B cell (primary cell): ENCODE measurements around the gene BLID. TPM values are rescaled to one million over a fixed set of nuclear protein-coding genes. Genes with fewer than 3 reads are reported as not detected.

Experiments used
- ATAC-seq: fragments of 200-7000 bp; cut with Tn5 transposase; one replicate; pipeline ENCODE4 v1.10.0; 2021; ENCODE audit warnings: low read depth, mild to moderate bottlenecking, moderate number of reproducible peaks, moderate library complexity
- CTCF ChIA-PET: fragments of 350-600 bp; sonication (Branson Sonifier 250); formaldehyde crosslinking; loops from one replicate; lab custom pipeline; 2021; ENCODE audit warnings: antibody characterized with exemption, inconsistent platforms; lab: Charles Lee
- POLR2A ChIA-PET: fragments of 350-600 bp; sonication (Branson Sonifier 250); formaldehyde crosslinking; loops from one replicate; lab custom pipeline; 2021; ENCODE audit warnings: antibody characterized with exemption; lab: Charles Lee
- DNase-seq: peaks from one replicate; pipeline ENCODE4 v3.0.0; 2013
- H2AFZ ChIP-seq: 2 replicates; pipeline ENCODE4 v1.6.1; 2012; ENCODE audit warnings: mild to moderate bottlenecking, low read depth, low read length; ENCODE audit not compliant: insufficient read depth, poor library complexity, severe bottlenecking
- H3K27ac ChIP-seq, 2 donors: 1 replicate in 1 of 2; 2 replicates in 1 of 2; pipeline ENCODE4 v1.5.1; 2012 to 2013; ENCODE audit warnings: low read length in 2 of 2, mild to moderate bottlenecking in 2 of 2, moderate library complexity in 1 of 2
- H3K27me3 ChIP-seq, 4 experiments: fragments of 200-600 bp in 1 of 4; sonication (generic) in 1 of 4; replicated peaks in 1 of 4; 1 replicate in 2 of 4; 2 replicates in 2 of 4; pipeline versions ENCODE4 v1.6.1 to v1.7.0; 2013 to 2016; ENCODE audit warnings: low read length in 3 of 4, mild to moderate bottlenecking in 2 of 4, mixed read lengths in 1 of 4, moderate library complexity in 1 of 4; ENCODE audit not compliant: insufficient read depth in 4 of 4, control insufficient read depth in 3 of 4; ENCODE audit errors: control extremely low read depth in 1 of 4
- H3K36me3 ChIP-seq, 2 experiments: replicated peaks in 1 of 2; 1 replicate in 1 of 2; 2 replicates in 1 of 2; pipeline versions ENCODE4 v1.6.1 to v1.7.1; 2013; ENCODE audit warnings: low read length in 1 of 2; ENCODE audit not compliant: insufficient read depth in 2 of 2, control insufficient read depth in 1 of 2; ENCODE audit errors: control extremely low read depth in 1 of 2, extremely low read depth in 1 of 2
- H3K4me1 ChIP-seq, 2 donors: fragments of 200-600 bp in 1 of 2; sonication (generic) in 1 of 2; 1 replicate in 1 of 2; 2 replicates in 1 of 2; pipeline versions ENCODE4 v1.5.1 to v1.6.1; 2013 to 2017; ENCODE audit warnings: low read length in 2 of 2; ENCODE audit not compliant: control insufficient read depth in 2 of 2, insufficient read depth in 2 of 2
- H3K4me2 ChIP-seq: replicated peaks from 2 replicates; pipeline ENCODE3; 2012; ENCODE audit warnings: mild to moderate bottlenecking, low read depth, low read length; ENCODE audit not compliant: poor library complexity, severe bottlenecking
- H3K4me3 ChIP-seq, 5 experiments: fragments of 200-600 bp in 1 of 5; sonication (generic) in 1 of 5; 1 replicate in 3 of 5; 2 replicates in 2 of 5; pipeline versions ENCODE4 v1.5.1 to v1.7.0; 2011 to 2016; ENCODE audit warnings: low read length in 4 of 5, mild to moderate bottlenecking in 4 of 5, low read depth in 2 of 5, control low read depth in 1 of 5, moderate library complexity in 1 of 5; ENCODE audit not compliant: insufficient read depth in 1 of 5; ENCODE audit errors: control extremely low read depth in 1 of 5, extremely low read depth in 1 of 5
- H3K79me2 ChIP-seq: fragments of 200-600 bp; sonication (generic); one replicate; pipeline ENCODE4 v1.6.0; 2016; ENCODE audit warnings: low read length; ENCODE audit not compliant: control insufficient read depth, insufficient read depth
- H3K9ac ChIP-seq: fragments of 200-600 bp; sonication (generic); 2 replicates; pipeline ENCODE4 v1.6.1; 2017; ENCODE audit warnings: mild to moderate bottlenecking, low read length, moderate library complexity
- H3K9me3 ChIP-seq, 3 donors: one replicate each; pipeline versions ENCODE4 v1.6.1 to v1.7.1; 2013; ENCODE audit warnings: low read length in 2 of 3; ENCODE audit not compliant: control insufficient read depth in 2 of 3, insufficient read depth in 1 of 3; ENCODE audit errors: control extremely low read depth in 1 of 3
- H4K20me1 ChIP-seq: 2 replicates; pipeline ENCODE4 v1.6.0; 2012; ENCODE audit warnings: mild to moderate bottlenecking, low read length; ENCODE audit not compliant: insufficient read depth, control insufficient read depth, poor library complexity, severe bottlenecking
- H3K27ac Mint-ChIP-seq: one replicate; pipeline ENCODE4 v1.8.0; 2021; ENCODE audit warnings: mixed read lengths
- H3K27me3 Mint-ChIP-seq: one replicate; pipeline ENCODE4 v1.8.0; 2021; ENCODE audit warnings: mixed read lengths
- H3K4me1 Mint-ChIP-seq: one replicate; pipeline ENCODE4 v1.8.0; 2021; ENCODE audit warnings: mixed read lengths
- H3K4me3 Mint-ChIP-seq: one replicate; pipeline ENCODE4 v1.8.0; 2021; ENCODE audit warnings: mixed read lengths
- H3K9me3 Mint-ChIP-seq: one replicate; pipeline ENCODE4 v1.8.0; 2022; ENCODE audit warnings: mixed read lengths; ENCODE audit not compliant: insufficient read depth
- CTCF ChIP-seq: fragments of 200-600 bp; IDR thresholded peaks from one replicate; pipeline ENCODE4 v1.8.0; 2022; ENCODE audit warnings: antibody characterized with exemption, mild to moderate bottlenecking
- EZH2 ChIP-seq: IDR thresholded peaks from 2 replicates; pipeline ENCODE4 v1.6.1; 2012; ENCODE audit warnings: borderline replicate concordance, low read depth, mild to moderate bottlenecking, moderate library complexity, low read length; ENCODE audit not compliant: insufficient read depth, poor library complexity, severe bottlenecking
- WGBS: methylation state at CpG from one replicate; pipeline ENCODE4 v1.1.5; 2013; ENCODE audit warnings: missing lambda C conversion rate; ENCODE audit not compliant: insufficient coverage; 5-methylcytosine and 5-hydroxymethylcytosine counted together
- intact Hi-C: fragments of 100-400 bp; cut with micrococcal nuclease; formaldehyde crosslinking; loops from one replicate; pipeline ENCODE4 v1.10.0; 2022
- polyA plus RNA-seq: library from polyadenylated mRNA; depleted of rRNA; stranded (reverse); fragments of >200 nt; gene quantifications from 2 replicates; pipeline ENCODE4 v1.2.3, GENCODE V29; 2012
- total RNA-seq, 2 donors: library from RNA; stranded (reverse); fragments of 120-200 nt in 1 of 2; gene quantifications; 1 replicate in 1 of 2; 2 replicates in 1 of 2; pipeline versions ENCODE4 v1.2.3 to v1.2.4, GENCODE V29; 2013 to 2022

Gene BLID
- total and polyA plus RNA-seq, 2 donors (not counting 1 experiment from before 2014, with no cell fraction given), result not detected

DNA sequence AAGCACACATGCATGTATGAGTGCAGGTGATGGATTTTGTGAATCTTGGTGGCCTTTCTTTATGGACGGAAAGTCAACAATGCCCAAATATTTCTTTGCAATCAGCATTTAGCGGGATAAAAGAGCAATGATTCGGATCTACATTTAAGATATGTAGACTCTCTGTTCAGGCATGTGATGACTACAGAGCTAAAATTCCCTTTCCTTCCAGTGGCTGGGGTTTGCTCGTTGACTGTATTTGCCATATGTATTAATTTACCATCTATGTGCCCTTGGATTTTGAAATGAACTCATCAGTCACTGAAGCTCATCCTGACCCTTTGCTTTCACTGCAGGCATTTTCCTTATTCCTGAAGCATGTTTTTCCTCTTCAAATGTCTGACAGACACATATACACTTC lies 13.6 kb downstream of the BLID start:
- Histone ChIP-seq H3K79me2 (no peaks in the 10 kb centered on the region), H3K9me3 (peaks cover 0 to 4% (median 0%) of the 10 kb centered on the region in 3 donors), H3K9ac (no peak overlapping the region), H4K20me1 (no peaks in the 10 kb centered on the region), H3K4me1 (peaks cover 4 to 12% of the 10 kb centered on the region in 2 donors), H2AFZ (no peak overlapping the region), H3K4me2 (no peak overlapping the region), H3K36me3 (no peaks in the 10 kb centered on the region), H3K27ac (no peak overlapping the region), H3K4me3 (no peak overlapping the region), H3K27me3 (peaks cover 0 to 45% (median 26%) of the 10 kb centered on the region in 4 experiments)
- DNase-seq, result no peak
- TF ChIP-seq CTCF (no peak), EZH2 (no peak)
- ChIA-PET CTCF (no interaction called here), POLR2A (no interaction called here)
- ATAC-seq, result no peak
- H3K4me3 Mint-ChIP-seq, result no peak overlapping the region
- H3K27ac Mint-ChIP-seq, result no peak overlapping the region
- H3K9me3 Mint-ChIP-seq, result peaks cover under 1% of the 10 kb centered on the region
- H3K4me1 Mint-ChIP-seq, result peaks cover 9% of the 10 kb centered on the region
- peaks cover 52% of the 10 kb centered on the region for H3K27me3 Mint-ChIP-seq
- intact Hi-C loops, result no loop called here
- no CpG with 5 or more reads among the region's 4 CpGs for WGBS

GRCh38 chr11:122101625-122102291 lies 14.3 kb downstream of the BLID start:
- Mint-ChIP-seq H3K4me1 (peaks cover 9% of the 10 kb centered on the region), H3K27ac (no peak overlapping the region), H3K9me3 (no peaks in the 10 kb centered on the region), H3K27me3 (peaks cover 50% of the 10 kb centered on the region), H3K4me3 (no peak overlapping the region)
- ChIA-PET POLR2A (no interaction called here), CTCF (no interaction called here)
- no peaks in the 10 kb centered on the region for H4K20me1 ChIP-seq
- no peak for TF ChIP-seq CTCF
- no peak for TF ChIP-seq EZH2
- H3K79me2 ChIP-seq, result no peaks in the 10 kb centered on the region
- H3K4me1 ChIP-seq, result peaks cover 4 to 12% of the 10 kb centered on the region in 2 donors
- no peak overlapping the region for H3K4me3 ChIP-seq
- H3K9ac ChIP-seq, result no peak overlapping the region
- peaks cover 0 to 4% (median 0%) of the 10 kb centered on the region in 3 donors for H3K9me3 ChIP-seq
- H3K27ac ChIP-seq, result no peak overlapping the region
- intact Hi-C loops, result no loop called here
- no peak for ATAC-seq
- H3K36me3 ChIP-seq, result no peaks in the 10 kb centered on the region
- no peak overlapping the region for H3K4me2 ChIP-seq
- 3% methylated on average over 11 of the region's 13 CpGs for WGBS
- peaks cover 0 to 42% (median 27%) of the 10 kb centered on the region in 4 experiments for H3K27me3 ChIP-seq
- H2AFZ ChIP-seq, result peak overlapping the region; percentile 20
- no peak for DNase-seq
